Peyer's patch (tissue), 4 donors: Measurements from ENCODE around the gene ZNF311. TPM values are rescaled to one million over a fixed set of nuclear protein-coding genes. Genes with fewer than 3 reads are reported as not detected.
"Not testable (repeated sequence)": the region's sequence is repeated elsewhere in the genome, so short reads cannot be mapped to it uniquely, and the experiment has no call there.

ENCODE experiments used
- DNase-seq, 3 donors: peaks; one replicate each; pipeline ENCODE4 v3.0.0-alpha.2; 2017 to 2019
- H3K27ac ChIP-seq, 4 donors: fragments of 200-600 bp; sonication (generic); one replicate each; pipeline ENCODE4 v1.5.1; 2016 to 2019
- H3K27me3 ChIP-seq, 2 donors: fragments of 200-600 bp; sonication (generic); one replicate each; pipeline ENCODE4 v1.5.1; 2019
- H3K36me3 ChIP-seq, 3 donors: fragments of 200-600 bp; sonication (generic); one replicate each; pipeline ENCODE4 v1.5.1; 2016 to 2019
- H3K4me1 ChIP-seq, 4 donors: fragments of 200-600 bp; sonication (generic); one replicate each; pipeline ENCODE4 v1.5.1; 2016 to 2019
- H3K4me3 ChIP-seq, 4 donors: fragments of 200-600 bp; sonication (generic); 1 replicate in 3 of 4; 2 replicates in 1 of 4; pipeline ENCODE4 v1.5.1; 2016 to 2019; ENCODE audit warnings: mild to moderate bottlenecking in 1 of 4
- H3K9me3 ChIP-seq, 4 donors: fragments of 200-600 bp; sonication (generic); one replicate each; pipeline ENCODE4 v1.5.1; 2016 to 2019; ENCODE audit warnings: mild to moderate bottlenecking in 1 of 4
- CTCF ChIP-seq, 6 experiments: fragments of 450-650 bp in 4 of 6; fragments of 200-600 bp in 2 of 6; sonication (generic) in 1 of 6; IDR thresholded peaks; one replicate each; pipeline ENCODE4 v1.5.1; 2017 to 2019; ENCODE audit warnings: antibody characterized with exemption in 6 of 6, mild to moderate bottlenecking in 3 of 6, moderate library complexity in 1 of 6
- POLR2A ChIP-seq, 2 donors: fragments of 450-650 bp; IDR thresholded peaks; one replicate each; pipeline ENCODE4 v1.5.1; 2017; ENCODE audit warnings: antibody characterized with exemption in 2 of 2, mild to moderate bottlenecking in 2 of 2, moderate library complexity in 2 of 2
- total RNA-seq, 4 donors: library from RNA; depleted of rRNA; stranded (reverse); fragments of >200 nt; gene quantifications; one replicate each; pipeline ENCODE4 v1.1.0, GENCODE V29; 2016

Gene ZNF311
- total RNA-seq, 4 donors from 2014 or later = 1.2 to 1.4 (median 1.3) TPM; not detected in 1

- Histone ChIP-seq H3K4me3 (no peak overlapping the region), H3K9me3 (no peaks in the 10 kb centered on the region), H3K27ac (no peak overlapping the region), H3K27me3 (no peaks in the 10 kb centered on the region), H3K36me3 (no peaks in the 10 kb centered on the region), H3K4me1 (peaks cover 0 to 6% (median 0%) of the 10 kb centered on the region in 4 donors)
- DNase-seq = no peak
- TF ChIP-seq POLR2A (IDR thresholded peaks at IDR 0.05) = no peak
- no peak for TF ChIP-seq CTCF (IDR thresholded peaks at IDR 0.05)
These were observed 27.0 kb downstream of the ZNF311 start for GRCh38 chr6:28978133-28978491.

GRCh38 chr6:28977341-28978132 is 27.6 kb downstream of the ZNF311 start:
- Histone ChIP-seq H3K27me3 (no peaks in the 10 kb centered on the region), H3K4me3 (peak overlapping the region; percentile 3 to 33 (median 18)), H3K9me3 (no peaks in the 10 kb centered on the region), H3K36me3 (no peaks in the 10 kb centered on the region), H3K27ac (no peak overlapping the region), H3K4me1 (peaks cover 0 to 6% (median 0%) of the 10 kb centered on the region in 4 donors)
- no peak for DNase-seq
- TF ChIP-seq CTCF (IDR thresholded peaks at IDR 0.05) (no peak), POLR2A (IDR thresholded peaks at IDR 0.05) (no peak)

- Histone ChIP-seq H3K27me3 (no peaks in the 10 kb centered on the region), H3K4me3 (no peak overlapping the region), H3K4me1 (peaks cover 0 to 6% (median 0%) of the 10 kb centered on the region in 4 donors), H3K27ac (no peak overlapping the region), H3K36me3 (no peaks in the 10 kb centered on the region), H3K9me3 (no peaks in the 10 kb centered on the region)
- no peak for DNase-seq
- TF ChIP-seq CTCF (IDR thresholded peaks at IDR 0.05) = no peak
- TF ChIP-seq POLR2A (IDR thresholded peaks at IDR 0.05) = no peak
These were observed 28.4 kb downstream of the ZNF311 start for GRCh38 chr6:28976677-28977076.

- H3K36me3 ChIP-seq = no peaks in the 10 kb centered on the region
- no peak overlapping the region for H3K27ac ChIP-seq
- DNase-seq = no peak
- no peak overlapping the region for H3K4me3 ChIP-seq
- H3K27me3 ChIP-seq = no peaks in the 10 kb centered on the region
- no peaks in the 10 kb centered on the region for H3K9me3 ChIP-seq
- TF ChIP-seq CTCF (IDR thresholded peaks at IDR 0.05) (no peak), POLR2A (IDR thresholded peaks at IDR 0.05) (no peak)
- no peaks in the 10 kb centered on the region for H3K4me1 ChIP-seq
These were observed 30.6 kb downstream of the ZNF311 start for GRCh38 chr6:28974505-28974904.

GRCh38 chr6:28970056-28970455 is 35.1 kb downstream of the ZNF311 start:
- not testable (repeated sequence) for H3K9me3 ChIP-seq, DNase-seq, H3K4me1 ChIP-seq, H3K27ac ChIP-seq, H3K27me3 ChIP-seq, H3K36me3 ChIP-seq, H3K4me3 ChIP-seq

GRCh38 chr6:28969129-28969528 is 36.0 kb downstream of the ZNF311 start:
- no peak overlapping the region for H3K27ac ChIP-seq
- H3K4me1 ChIP-seq = no peaks in the 10 kb centered on the region
- no peak for DNase-seq
- peaks cover 0 to 7% (median 0%) of the 10 kb centered on the region in 4 donors for H3K9me3 ChIP-seq
- TF ChIP-seq POLR2A (IDR thresholded peaks at IDR 0.05) (no peak), CTCF (IDR thresholded peaks at IDR 0.05) (no peak)
- no peaks in the 10 kb centered on the region for H3K36me3 ChIP-seq
- H3K27me3 ChIP-seq = no peaks in the 10 kb centered on the region
- H3K4me3 ChIP-seq = no peak overlapping the region
